ENCODE results near the gene C17orf67. TPM values are rescaled to one million over a fixed set of nuclear protein-coding genes. Genes with fewer than 3 reads are reported as not detected.

C17orf67 gene
- total RNA-seq, 2 experiments from 2014 or later, result 1.5 TPM

- H3K27ac Mint-ChIP-seq, result no peak overlapping the region
- H3K4me1 Mint-ChIP-seq, result peaks cover 10% of the 10 kb centered on the region
- peaks cover 23% of the 10 kb centered on the region for H3K36me3 Mint-ChIP-seq
- H3K4me3 Mint-ChIP-seq, result no peak overlapping the region
- H3K27me3 Mint-ChIP-seq, result no peaks in the 10 kb centered on the region
- no peaks in the 10 kb centered on the region for H3K9me3 Mint-ChIP-seq
- no peak for DNase-seq
Measured at GRCh38 chr17:56849131-56849530, 15.4 kb upstream of the C17orf67 start.

- Mint-ChIP-seq H3K27me3 (no peaks in the 10 kb centered on the region), H3K9me3 (no peaks in the 10 kb centered on the region), H3K4me1 (peaks cover 10% of the 10 kb centered on the region), H3K36me3 (peaks cover 26% of the 10 kb centered on the region), H3K27ac (no peak overlapping the region), H3K4me3 (no peak overlapping the region)
- no peak for DNase-seq
Measured at GRCh38 chr17:56847106-56847505, 13.4 kb upstream of the C17orf67 start.

GRCh38 chr17:56845934-56846333 is 12.2 kb upstream of the C17orf67 start:
- no peaks in the 10 kb centered on the region for H3K9me3 Mint-ChIP-seq
- DNase-seq, result no peak
- peaks cover 18% of the 10 kb centered on the region for H3K36me3 Mint-ChIP-seq
- H3K4me3 Mint-ChIP-seq, result no peak overlapping the region
- no peaks in the 10 kb centered on the region for H3K27me3 Mint-ChIP-seq
- no peak overlapping the region for H3K27ac Mint-ChIP-seq
- peaks cover 10% of the 10 kb centered on the region for H3K4me1 Mint-ChIP-seq

- H3K9me3 Mint-ChIP-seq, result no peaks in the 10 kb centered on the region
- no peak overlapping the region for H3K27ac Mint-ChIP-seq
- H3K27me3 Mint-ChIP-seq, result no peaks in the 10 kb centered on the region
- H3K36me3 Mint-ChIP-seq, result peaks cover 16% of the 10 kb centered on the region
- H3K4me1 Mint-ChIP-seq, result peaks cover 15% of the 10 kb centered on the region
- no peak for DNase-seq
- H3K4me3 Mint-ChIP-seq, result no peak overlapping the region
Measured at GRCh38 chr17:56842577-56842976, 8.9 kb upstream of the C17orf67 start.

GRCh38 chr17:56838687-56839086 is 5.0 kb upstream of the C17orf67 start:
- H3K9me3 Mint-ChIP-seq, result no peaks in the 10 kb centered on the region
- H3K27ac Mint-ChIP-seq, result no peak overlapping the region
- peaks cover 24% of the 10 kb centered on the region for H3K36me3 Mint-ChIP-seq
- H3K4me1 Mint-ChIP-seq, result peaks cover 34% of the 10 kb centered on the region
- H3K4me3 Mint-ChIP-seq, result no peak overlapping the region
- no peak for DNase-seq
- H3K27me3 Mint-ChIP-seq, result no peaks in the 10 kb centered on the region

GRCh38 chr17:56835264-56835585 is 1.5 kb upstream of the C17orf67 start:
- no peak for DNase-seq
- peak overlapping the region; percentile 87 for H3K27ac Mint-ChIP-seq
- H3K9me3 Mint-ChIP-seq, result no peaks in the 10 kb centered on the region
- H3K27me3 Mint-ChIP-seq, result no peaks in the 10 kb centered on the region
- H3K36me3 Mint-ChIP-seq, result peaks cover 31% of the 10 kb centered on the region
- peak overlapping the region; percentile 89 for H3K4me3 Mint-ChIP-seq
- peaks cover 56% of the 10 kb centered on the region for H3K4me1 Mint-ChIP-seq

- Mint-ChIP-seq H3K9me3 (no peaks in the 10 kb centered on the region), H3K27me3 (no peaks in the 10 kb centered on the region), H3K36me3 (peaks cover 32% of the 10 kb centered on the region), H3K4me1 (peaks cover 56% of the 10 kb centered on the region), H3K4me3 (peak overlapping the region; percentile 89), H3K27ac (peak overlapping the region; percentile 87)
- peak; percentile 74 for DNase-seq
Measured at GRCh38 chr17:56834380-56835263, 902 bp upstream of the C17orf67 start.

GRCh38 chr17:56833057-56833808 is 487 bp downstream of the C17orf67 start:
- Mint-ChIP-seq H3K27ac (peak overlapping the region; percentile 81), H3K4me1 (peaks cover 48% of the 10 kb centered on the region), H3K36me3 (peaks cover 32% of the 10 kb centered on the region), H3K9me3 (no peaks in the 10 kb centered on the region), H3K27me3 (no peaks in the 10 kb centered on the region), H3K4me3 (peak overlapping the region; percentile 89)
- DNase-seq, result peak; percentile 84

- Mint-ChIP-seq H3K27ac (peak overlapping the region; percentile 51), H3K9me3 (no peaks in the 10 kb centered on the region), H3K4me3 (peak overlapping the region; percentile 88), H3K36me3 (peaks cover 31% of the 10 kb centered on the region), H3K4me1 (peaks cover 41% of the 10 kb centered on the region), H3K27me3 (no peaks in the 10 kb centered on the region)
- no peak for DNase-seq
Measured at GRCh38 chr17:56832446-56832845, 1.3 kb downstream of the C17orf67 start.

GRCh38 chr17:56831369-56832095 is 2.2 kb downstream of the C17orf67 start:
- H3K27ac Mint-ChIP-seq, result no peak overlapping the region

GRCh38 chr17:56830726-56831368 is 2.9 kb downstream of the C17orf67 start:
- Mint-ChIP-seq H3K36me3 (peaks cover 22% of the 10 kb centered on the region), H3K4me3 (no peak overlapping the region), H3K27ac (peak overlapping the region; percentile 12), H3K9me3 (no peaks in the 10 kb centered on the region), H3K27me3 (no peaks in the 10 kb centered on the region), H3K4me1 (peaks cover 30% of the 10 kb centered on the region)
- DNase-seq, result no peak

More at GRCh38 chr17:56831369-56832095, 2.2 kb downstream of the C17orf67 start:
- H3K27me3 Mint-ChIP-seq, result no peaks in the 10 kb centered on the region
- peaks cover 24% of the 10 kb centered on the region for H3K36me3 Mint-ChIP-seq
- H3K4me3 Mint-ChIP-seq, result no peak overlapping the region
- no peak for DNase-seq
- peaks cover 34% of the 10 kb centered on the region for H3K4me1 Mint-ChIP-seq
- H3K9me3 Mint-ChIP-seq, result no peaks in the 10 kb centered on the region

- peaks cover 16% of the 10 kb centered on the region for H3K4me1 Mint-ChIP-seq
- H3K9me3 Mint-ChIP-seq, result no peaks in the 10 kb centered on the region
- H3K27me3 Mint-ChIP-seq, result no peaks in the 10 kb centered on the region
- peaks cover 6% of the 10 kb centered on the region for H3K36me3 Mint-ChIP-seq
- H3K27ac Mint-ChIP-seq, result no peak overlapping the region
- no peak overlapping the region for H3K4me3 Mint-ChIP-seq
- DNase-seq, result no peak
Measured at GRCh38 chr17:56826611-56827414, 6.9 kb downstream of the C17orf67 start.

- Mint-ChIP-seq H3K9me3 (no peaks in the 10 kb centered on the region), H3K27me3 (no peaks in the 10 kb centered on the region), H3K4me3 (no peak overlapping the region), H3K4me1 (peaks cover 6% of the 10 kb centered on the region), H3K36me3 (no peaks in the 10 kb centered on the region), H3K27ac (no peak overlapping the region)
- DNase-seq, result no peak
Measured at GRCh38 chr17:56824503-56824902, 9.2 kb downstream of the C17orf67 start.

- no peaks in the 10 kb centered on the region for H3K36me3 Mint-ChIP-seq
- H3K9me3 Mint-ChIP-seq, result no peaks in the 10 kb centered on the region
- DNase-seq, result no peak
- H3K27me3 Mint-ChIP-seq, result no peaks in the 10 kb centered on the region
- H3K4me3 Mint-ChIP-seq, result no peak overlapping the region
- peaks cover 8% of the 10 kb centered on the region for H3K4me1 Mint-ChIP-seq
- no peak overlapping the region for H3K27ac Mint-ChIP-seq
Measured at GRCh38 chr17:56823848-56824247, 9.9 kb downstream of the C17orf67 start.

Data from activated naive CD8-positive, alpha-beta T cell treated with anti-CD3 and anti-CD28 coated beads for 36 hours (primary cell).